SHP77 treated with DMSO at 0.1 percent for 48 hours (cell line): ENCODE measurements around the gene ASF1B.

Source experiments
- DNase-seq: peaks from one replicate; lab custom pipeline; 2025; lab: John Stamatoyannopoulos, UW

The ASF1B gene

DNA sequence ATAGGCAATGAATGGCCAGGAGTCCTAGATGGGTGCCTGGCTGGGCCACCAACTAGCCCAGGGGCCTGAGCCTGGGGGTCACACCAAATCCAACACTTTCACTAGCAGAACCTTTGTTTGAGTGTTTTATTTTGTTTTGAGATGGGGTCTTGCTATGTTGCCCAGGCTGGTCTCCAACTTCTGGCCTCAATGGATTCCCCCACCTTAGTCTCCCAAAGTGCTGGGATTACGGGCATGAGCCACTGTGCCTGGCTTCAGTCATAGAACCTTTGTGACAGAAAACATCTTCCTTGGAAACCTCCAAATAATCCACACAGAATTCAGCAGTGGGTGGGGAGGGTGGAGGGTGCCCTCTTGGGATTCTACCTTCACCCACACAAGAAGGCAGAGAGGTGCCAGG, 24.9 kb downstream of the ASF1B start:
- DNase-seq: no peak

DNA sequence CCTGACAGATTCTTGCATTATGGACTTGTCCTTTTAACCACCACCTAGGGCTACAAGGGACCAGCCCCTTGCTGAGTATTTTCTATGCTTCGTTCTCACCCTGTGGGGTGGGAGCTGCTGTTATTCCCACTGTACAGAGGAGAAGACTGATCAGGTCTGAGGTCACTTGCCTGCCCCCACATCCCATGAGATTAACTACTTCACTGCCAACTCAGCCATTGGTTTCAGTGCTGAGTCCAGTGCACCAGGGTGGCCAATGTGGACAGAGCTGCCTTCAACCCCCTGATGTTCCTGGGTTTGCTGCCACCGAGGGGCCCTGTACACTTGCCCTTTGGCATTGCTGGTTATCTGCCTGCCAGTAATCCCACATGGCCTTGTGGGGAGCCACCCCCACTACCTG, 25.7 kb downstream of the ASF1B start:
- no peak for DNase-seq

DNA sequence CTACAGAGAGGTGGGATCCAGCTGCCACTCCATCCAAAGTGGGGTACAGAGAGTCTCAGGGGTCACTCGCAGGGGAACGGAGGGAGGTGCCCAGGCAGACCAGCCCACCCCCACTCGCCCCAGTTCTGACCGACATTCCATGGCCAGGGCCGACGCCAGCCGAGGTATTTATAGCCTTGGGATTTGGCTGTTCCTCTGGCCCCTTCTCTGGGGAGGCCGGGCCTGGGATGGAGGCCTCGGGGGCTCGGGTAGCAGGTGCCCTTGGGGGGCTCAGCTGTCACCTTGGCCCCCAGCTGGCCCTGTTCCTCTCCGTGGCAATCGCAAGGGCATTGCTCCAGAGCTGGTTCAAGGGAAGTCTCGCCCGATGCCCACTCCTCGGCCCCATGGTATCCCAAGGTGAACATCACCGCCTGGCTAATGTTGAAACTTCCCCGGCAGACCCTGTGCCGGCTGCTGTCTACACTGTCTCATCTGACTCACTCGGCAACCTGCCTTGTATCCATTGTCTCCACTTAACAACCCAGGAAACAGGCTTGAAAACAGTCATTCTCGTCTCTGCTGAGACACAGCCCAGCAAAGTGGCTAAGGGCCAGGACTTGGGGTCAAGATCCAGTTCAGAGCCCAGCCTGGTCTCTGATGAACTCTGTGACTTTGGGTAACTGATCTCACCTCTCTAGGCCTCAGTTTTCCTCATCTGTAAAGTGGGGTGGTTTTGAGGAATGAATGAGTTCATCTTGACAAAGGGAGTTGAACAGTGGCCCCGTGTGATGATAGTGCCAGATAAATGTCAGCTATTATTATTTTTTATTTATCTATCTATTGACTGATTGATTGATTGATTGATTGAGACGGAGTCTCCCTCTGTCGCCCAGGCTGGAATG, 28.6 kb downstream of the ASF1B start:
- no peak for DNase-seq

DNA sequence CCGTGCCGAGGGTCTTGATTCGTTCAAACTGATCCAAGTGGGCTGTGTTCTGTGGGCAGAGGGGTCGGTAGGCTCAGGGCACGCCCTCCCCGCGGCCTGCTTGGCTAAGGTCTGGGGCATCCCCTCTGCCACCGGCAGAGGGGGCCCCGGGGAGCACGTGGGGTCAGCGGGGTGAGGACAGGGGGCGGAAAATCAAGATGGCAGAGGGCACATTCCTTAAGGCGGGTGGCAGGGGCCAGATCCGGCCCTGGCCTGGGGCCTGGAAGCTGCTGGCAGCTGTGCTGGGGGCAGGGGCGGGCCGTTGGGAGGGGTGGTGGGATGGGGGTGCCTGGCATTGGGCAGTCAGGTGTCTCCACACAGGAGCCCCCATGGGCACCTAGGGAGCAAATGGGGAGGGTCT, 29.5 kb downstream of the ASF1B start:
- DNase-seq: no peak

DNA sequence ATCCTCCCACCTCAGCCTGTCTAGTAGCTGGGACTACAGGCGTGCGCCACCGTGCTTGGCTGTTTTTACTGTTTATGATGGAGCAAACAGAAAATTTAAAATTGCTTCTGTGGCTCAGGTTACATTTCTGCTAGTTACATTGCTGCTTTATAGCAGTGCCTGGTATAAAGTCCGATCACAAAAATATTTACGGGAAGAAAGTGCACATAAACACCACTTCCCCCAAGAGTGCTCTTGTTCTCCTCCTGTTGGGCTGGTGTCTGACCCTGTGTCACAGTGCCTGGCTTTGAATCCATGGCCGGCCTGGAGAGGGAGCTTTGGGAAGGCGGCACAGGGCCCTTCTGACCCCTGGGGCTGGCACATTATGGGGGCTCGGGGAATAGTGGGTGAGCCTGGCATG, 30.7 kb downstream of the ASF1B start:
- no peak for DNase-seq

DNA sequence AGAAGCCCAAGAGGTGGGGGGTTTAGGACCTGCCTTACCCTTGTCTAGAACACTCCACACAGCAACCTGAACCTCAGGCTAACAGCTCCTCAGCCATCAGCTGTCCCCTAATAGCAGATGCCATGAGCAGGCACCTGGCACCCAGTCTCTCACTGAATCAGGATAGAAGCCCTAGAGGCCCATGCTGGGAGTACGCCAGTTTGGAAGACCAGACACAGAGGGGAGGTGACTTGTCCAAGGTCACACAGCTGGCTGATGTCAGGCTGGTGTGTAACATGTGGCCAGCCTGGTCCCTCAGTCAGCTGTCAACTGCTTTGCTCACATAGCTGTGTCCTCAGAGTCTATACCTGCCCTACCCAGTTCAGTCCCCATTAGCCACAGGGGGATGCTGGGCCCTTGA, 33.1 kb downstream of the ASF1B start:
- no peak for DNase-seq

DNA sequence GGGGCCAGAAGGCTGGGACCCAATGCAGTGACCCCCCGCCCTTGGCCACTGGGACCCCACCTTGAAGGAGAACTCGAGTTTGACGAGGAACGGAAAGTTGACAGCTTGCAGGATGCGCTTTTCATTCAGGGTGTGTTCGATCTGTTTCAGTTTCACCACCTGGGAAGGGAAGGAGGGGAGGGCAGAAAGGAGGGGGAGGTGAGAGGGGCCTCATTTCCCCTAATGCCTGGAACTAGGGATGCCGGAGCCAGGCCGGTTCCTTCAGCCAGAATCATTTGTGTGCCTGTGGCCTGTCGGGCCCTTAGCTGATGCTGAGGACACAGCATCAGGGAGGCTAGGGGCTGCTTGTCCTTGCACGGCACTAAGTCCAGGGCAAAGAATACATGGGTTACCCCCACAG, 33.6 kb downstream of the ASF1B start:
- DNase-seq: no peak

DNA sequence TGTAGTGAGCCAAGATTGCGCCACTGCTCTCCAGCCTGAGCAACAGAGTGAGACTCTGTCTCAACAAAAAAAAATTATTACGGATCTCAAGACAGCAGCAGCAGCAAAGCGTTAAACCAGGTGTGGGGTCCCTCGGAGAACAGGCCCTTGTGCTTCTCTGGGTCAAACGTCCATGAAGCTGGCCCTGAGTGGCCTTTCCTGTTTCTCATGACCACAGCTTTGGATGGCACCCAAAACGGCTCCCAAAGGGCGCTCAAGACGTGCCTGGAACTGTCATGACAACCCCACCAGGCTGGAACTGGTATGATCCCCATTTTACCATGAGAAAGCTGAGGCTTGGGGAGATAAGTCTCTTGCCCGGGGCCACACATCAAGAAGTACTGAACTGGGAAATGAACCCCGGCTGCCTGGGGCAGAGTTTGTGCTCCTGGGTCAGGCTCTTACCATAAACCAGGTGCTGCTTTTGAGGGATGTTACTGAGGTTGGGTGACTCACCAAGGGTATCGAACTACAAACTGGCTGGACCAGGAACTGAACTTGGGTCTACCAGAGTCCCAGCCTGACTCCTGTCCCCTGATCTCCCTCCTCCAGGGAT, 34.2 kb downstream of the ASF1B start:
- DNase-seq: no peak

DNA sequence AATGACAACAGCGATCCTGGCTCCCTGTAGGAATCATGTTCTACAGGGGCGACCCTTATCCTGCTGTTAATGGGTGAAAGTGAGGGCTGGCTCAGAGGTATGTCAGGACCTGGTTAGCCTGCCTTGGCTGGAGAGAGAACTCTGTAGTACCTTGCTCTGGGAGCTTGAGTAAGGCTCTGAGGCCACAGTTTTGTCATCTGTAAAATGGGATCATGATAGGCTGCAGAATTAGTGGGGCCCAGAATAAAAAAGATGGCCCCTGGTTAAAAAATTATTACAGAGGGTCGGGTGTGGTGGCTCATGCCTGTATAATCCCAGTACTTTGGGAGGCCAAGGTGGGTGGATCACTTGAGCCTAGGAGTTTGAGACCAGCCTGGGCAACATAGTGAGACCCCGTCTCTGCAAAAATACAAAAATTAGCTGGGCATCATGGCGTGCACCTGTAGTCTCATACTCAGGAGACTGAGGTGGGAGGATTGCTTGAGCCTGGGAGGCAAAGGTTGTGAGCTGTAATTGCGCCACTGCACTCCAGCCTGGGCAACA, 35.3 kb downstream of the ASF1B start:
- DNase-seq: no peak

DNA sequence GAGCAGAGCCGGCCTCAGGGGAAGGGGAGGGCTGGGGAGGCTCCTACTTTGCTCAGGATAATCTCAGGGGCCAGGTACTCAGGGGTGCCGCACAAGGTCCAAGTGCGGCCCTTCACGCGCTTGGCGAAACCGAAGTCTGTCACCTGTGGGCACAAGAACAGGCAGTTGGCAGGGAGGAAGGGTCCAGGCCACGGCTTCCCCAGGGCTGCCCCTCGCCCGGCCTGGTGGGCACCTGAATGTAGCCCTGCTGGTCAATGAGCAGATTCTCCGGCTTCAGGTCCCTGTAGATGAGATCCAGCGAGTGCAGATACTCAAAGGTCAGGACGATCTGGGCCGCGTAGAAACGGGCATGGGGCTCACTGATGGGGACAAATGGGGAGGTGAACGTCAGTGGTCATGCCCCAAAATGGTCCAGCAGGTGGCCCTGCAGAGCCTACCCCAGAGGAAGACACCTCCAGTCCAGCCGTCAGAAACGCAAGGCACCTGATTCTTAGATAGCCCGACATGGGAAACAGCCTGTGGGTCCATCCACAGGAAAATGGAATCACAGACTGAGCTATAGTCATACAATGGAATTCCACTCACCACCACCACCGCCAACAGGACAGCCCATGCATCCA, 38.7 kb downstream of the ASF1B start:
- DNase-seq: no peak

DNA sequence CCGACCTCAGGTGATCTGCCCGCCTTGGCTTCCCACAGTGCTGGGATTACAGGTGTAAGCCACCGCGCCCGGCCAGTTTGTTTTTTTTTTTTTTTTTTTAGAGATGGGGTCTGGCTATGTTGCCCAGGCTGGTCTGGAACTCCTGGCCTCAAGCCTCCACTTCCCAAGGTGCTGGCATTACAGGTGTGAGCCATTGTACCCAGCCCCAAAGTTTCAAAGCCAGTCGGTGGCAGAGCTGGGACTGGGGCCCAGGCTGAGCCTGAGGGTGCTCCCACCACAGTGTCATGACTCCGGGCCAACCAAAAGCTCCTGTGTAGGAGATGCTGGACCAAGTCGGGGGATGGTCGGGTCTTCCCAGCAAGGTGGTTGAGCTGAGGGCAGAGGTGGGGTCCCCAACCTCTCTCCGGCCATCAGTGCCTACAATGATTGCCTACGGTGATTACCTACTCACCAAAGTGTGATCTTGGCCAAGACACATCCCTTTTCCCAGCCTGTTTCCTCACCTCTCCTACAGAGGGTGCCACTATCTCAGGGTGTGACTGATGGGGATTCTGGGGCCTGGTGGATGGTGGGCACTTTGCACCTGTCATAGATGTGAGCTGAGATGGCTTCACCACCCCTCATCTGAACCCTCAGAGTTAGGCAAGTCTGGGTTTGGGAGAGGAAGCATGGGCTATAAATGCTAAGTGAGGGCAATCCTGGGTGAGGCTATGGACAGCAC, 40.0 kb downstream of the ASF1B start:
- no peak for DNase-seq

DNA sequence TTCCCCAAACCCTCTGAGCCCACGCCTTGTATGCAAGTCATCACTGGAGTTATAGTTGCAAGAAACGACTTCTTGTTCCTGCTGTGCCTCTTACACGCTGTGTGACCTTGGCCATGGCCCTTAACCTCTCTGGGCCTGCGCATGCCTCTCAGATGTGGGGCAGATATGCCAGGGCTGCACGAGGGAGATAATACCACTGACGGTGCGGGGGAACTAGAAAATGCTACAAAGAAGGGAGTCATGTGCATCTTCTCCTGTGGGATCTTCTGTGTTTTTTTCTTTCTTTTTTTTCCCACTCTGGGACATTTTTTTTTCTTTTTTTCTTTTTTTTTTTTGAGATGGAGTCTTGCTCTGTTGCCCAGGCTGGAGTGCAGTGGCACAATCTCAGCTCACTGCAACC, 41.5 kb downstream of the ASF1B start:
- no peak for DNase-seq

DNA sequence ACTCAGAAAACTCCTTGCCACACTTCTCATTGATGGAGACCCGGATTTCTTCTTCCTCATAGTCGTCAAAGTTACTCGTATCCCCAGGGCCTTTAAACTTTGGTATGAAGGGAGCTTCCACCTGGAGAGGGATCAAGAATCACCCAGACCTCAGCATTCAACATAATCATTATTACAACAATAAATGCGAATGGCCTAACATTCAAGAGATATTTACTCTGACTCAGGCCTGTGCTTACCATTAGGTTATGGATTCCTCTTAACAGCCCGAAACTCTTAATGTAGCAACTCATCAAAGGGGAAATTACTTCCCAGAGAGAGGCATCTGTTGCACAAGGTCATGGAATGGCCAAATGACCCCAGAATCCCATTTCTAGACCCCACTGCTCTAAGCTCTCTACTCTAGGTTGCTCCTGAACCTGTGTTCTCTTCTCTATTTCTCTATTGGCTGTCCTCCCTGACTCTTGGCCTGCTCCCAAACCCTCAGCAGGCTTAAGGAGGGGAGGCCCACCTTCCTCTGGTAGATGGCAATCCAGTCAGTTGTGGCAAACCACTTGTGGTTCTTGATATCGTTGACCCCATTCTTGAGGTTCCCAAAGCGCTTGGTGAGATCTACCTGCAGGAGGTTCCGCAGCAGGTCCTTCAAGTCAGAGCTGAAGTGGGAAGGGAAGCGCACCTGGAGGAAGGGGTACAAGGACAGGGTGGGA, 43.1 kb downstream of the ASF1B start:
- no peak for DNase-seq

DNA sequence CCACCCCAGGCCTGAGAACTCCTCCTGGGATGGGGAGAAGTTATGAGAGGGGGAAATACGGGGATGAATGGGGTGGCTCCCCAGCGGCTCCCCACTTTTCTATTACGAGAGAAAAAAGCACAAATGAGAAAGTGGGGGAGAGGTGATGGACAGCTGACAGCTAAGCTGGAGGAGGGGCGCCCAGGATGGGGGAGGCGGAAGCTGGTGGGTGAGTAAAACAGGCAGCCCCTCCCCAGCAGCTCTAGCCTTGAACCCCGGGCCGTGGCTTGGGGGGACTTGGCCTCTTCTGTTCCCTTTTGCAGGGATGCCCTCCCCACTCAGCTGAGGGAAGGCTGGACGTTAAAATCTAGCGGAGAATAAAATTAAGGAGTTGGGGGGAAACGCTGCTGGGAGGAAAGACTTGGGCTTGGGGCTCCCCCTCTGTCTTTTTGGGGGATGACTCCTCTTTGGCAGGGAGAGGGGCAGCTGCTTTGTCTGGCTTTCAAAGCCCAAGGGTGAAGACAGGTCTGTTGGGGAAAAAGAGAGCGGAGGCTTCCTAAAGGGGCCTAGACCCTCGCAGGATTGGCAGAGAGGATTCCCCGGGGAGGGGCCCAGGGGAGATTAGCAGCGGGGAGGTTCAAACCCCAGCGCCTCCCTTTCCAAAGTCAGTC, 44.5 kb downstream of the ASF1B start:
- no peak for DNase-seq

DNA sequence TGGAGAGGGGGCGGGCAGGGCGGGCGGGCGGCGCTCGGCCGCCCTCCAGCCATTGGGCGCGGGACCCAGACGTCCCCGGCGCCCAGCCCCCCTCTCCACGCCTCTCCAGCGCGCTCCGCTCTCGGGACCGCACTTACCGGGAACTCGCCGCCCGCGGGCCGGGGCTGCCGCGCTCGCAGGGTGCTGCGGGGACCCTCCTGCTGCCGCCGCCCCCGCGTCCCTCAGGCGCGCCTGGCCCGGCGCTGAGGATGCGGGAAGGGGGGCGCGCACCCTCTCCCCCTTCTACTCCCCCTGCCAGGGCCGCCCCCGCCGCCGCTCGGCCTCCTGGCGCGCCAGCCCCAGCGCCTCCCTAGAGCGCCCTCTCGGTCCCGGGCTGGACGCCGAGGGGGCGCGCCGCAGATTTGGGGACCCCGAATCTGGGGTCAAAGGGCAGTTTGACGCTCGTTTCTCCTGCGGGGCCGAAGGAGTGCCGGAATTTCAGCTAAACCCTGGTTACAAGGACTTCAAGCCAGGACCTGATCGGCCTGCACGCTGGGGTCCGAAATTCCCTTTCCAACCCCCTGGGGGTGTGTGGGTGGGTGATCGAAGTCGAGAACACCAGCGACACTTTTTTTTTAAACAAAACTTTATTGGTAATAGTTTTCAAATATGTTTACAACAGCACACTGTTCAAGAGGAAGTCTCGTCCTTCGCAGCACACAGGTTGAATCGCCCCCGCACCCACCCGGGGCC, 45.1 kb downstream of the ASF1B start:
- DNase-seq: no peak

DNA sequence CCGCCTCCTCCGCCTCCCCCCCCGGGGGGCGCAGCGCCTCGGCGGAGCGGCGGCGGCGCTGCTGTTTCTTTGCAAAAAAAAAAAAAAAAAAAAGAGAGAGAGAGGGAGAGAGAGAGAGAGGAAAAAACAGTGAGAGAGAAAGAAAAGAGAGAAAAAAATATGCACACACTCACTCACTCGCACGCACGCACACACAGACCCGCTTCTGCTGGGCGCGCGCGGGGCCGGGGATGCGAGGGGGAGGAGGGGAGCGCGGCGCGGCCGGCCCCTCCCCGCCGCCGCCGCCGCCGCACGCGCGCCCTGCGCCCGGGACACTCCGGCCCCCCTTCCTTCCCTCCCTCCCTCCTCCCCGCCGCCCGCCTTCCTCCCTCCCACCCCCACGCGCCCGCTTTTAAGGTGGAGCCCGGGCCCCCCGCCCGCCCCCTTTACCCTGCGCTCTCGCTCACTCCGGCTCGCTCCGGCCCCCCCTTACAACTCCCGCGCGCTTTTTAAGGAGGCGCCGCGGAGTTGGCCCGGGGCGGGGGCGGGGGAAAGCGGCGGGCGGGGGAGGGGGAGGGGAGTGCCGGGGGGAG, 45.8 kb downstream of the ASF1B start, which contains the start of gene SAMD1:
Gene SAMD1, minus strand, starts transcription at position 243 of the 572 bp plus-strand sequence.
- DNase-seq: peak; percentile 38

DNA sequence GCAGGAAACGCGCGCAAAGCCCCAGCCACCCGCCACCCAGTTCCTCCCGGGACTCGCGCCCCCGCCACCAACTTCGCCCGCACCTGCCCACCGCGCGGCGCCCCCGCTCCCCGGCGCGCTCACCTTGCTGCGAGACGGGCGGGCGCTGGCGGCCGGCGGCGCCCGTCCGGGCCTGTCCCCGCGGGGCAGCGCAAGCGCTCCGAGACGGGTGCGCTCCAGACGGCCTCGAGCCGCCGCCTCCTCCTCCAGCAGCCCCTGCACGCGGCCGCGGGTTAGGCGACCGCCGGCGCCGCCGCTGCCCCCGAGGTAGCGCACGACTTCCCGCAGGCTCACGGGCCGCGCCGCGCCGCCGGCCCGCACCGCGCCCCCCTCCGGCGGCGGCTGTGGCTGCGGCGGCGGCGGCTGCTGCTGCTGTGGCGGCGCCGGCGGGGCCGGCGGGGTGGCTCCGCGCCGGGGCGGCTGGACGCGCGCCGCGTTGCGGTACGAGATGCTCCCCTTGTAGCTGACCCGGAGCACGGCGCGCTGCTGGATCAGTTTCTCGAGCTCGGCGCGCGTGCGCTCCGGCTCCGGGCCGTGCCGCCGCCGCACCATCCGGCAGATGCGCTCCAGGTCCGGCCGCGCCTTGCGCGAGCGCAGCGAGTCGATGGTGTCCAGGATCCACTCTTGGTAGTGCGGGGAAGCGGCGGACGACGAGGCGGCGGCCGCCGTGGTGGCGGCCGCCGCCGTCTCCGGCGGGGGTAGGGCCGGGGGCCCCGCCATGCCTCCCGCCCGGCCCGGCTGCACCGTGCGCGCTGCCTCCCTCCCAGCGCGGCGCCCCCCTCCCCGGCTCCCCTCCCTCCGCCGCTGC, 46.5 kb downstream of the ASF1B start:
- DNase-seq: no peak

DNA sequence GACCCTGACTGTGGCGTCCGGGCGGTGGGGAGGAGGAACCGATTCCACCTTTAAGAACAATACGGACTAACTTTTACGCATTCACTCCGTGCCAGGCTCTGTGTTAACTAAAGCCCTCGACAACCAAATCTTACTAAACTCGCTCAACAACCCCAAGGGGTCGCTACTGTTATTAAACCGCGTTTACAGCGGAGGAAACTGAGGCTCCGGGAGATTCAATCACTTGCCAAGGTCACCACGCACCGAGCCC, 47.1 kb downstream of the ASF1B start:
- DNase-seq: no peak

DNA sequence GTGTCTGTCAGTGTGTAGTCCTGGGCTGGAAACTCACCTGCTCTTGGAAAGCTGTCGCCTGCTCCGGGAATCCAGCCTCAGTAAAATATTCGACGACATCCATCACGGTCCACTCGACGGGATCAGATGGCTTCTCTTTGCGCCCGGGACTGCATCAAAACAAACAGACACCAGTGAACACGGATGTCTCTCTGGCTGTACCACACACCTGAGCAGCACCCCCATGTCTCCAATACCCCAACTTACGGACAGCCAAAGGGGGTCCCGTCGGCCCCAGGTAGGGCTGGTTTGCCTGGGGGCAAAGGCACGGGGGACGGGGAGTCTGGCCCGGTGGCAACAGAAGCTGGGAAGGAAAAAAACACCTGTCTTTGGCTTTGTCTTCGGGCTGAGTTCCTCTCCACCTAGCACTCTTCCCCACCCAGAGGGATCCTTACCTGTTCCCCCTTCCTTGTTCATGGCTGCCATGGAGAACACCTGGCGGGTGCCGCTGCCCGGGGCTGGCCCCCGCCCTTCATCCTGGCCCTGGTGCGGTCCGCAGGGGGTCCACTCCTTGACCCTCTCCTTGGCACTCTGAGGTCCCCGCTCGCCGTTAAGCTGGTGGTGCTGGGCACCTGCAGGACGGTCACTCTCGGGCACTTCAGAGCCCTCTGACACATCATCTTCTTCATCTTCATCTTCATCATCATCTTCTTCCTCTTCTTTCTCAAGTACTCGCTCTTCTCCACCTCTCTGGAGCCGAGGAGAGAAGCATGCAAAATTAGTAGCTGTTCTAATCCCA, 47.6 kb downstream of the ASF1B start:
- no peak for DNase-seq
